B cell (primary cell): ENCODE data around the gene BRPF3. TPM values are rescaled to one million over a fixed set of nuclear protein-coding genes. Genes with fewer than 3 reads are reported as not detected.

Source experiments
- ATAC-seq: fragments of 200-7000 bp; cut with Tn5 transposase; one replicate; pipeline ENCODE4 v1.10.0; 2021; ENCODE audit warnings: low read depth, mild to moderate bottlenecking, moderate number of reproducible peaks, moderate library complexity
- CTCF ChIA-PET: fragments of 350-600 bp; sonication (Branson Sonifier 250); formaldehyde crosslinking; loops from one replicate; lab custom pipeline; 2021; ENCODE audit warnings: antibody characterized with exemption, inconsistent platforms; lab: Charles Lee
- POLR2A ChIA-PET: fragments of 350-600 bp; sonication (Branson Sonifier 250); formaldehyde crosslinking; loops from one replicate; lab custom pipeline; 2021; ENCODE audit warnings: antibody characterized with exemption; lab: Charles Lee
- DNase-seq: peaks from one replicate; pipeline ENCODE4 v3.0.0; 2013
- H2AFZ ChIP-seq: 2 replicates; pipeline ENCODE4 v1.6.1; 2012; ENCODE audit warnings: mild to moderate bottlenecking, low read depth, low read length; ENCODE audit not compliant: insufficient read depth, poor library complexity, severe bottlenecking
- H3K27ac ChIP-seq, 2 donors: 1 replicate in 1 of 2; 2 replicates in 1 of 2; pipeline ENCODE4 v1.5.1; 2012 to 2013; ENCODE audit warnings: low read length in 2 of 2, mild to moderate bottlenecking in 2 of 2, moderate library complexity in 1 of 2
- H3K27me3 ChIP-seq, 4 experiments: fragments of 200-600 bp in 1 of 4; sonication (generic) in 1 of 4; replicated peaks in 1 of 4; 1 replicate in 2 of 4; 2 replicates in 2 of 4; pipeline versions ENCODE4 v1.6.1 to v1.7.0; 2013 to 2016; ENCODE audit warnings: low read length in 3 of 4, mild to moderate bottlenecking in 2 of 4, mixed read lengths in 1 of 4, moderate library complexity in 1 of 4; ENCODE audit not compliant: insufficient read depth in 4 of 4, control insufficient read depth in 3 of 4; ENCODE audit errors: control extremely low read depth in 1 of 4
- H3K36me3 ChIP-seq, 2 experiments: replicated peaks in 1 of 2; 1 replicate in 1 of 2; 2 replicates in 1 of 2; pipeline versions ENCODE4 v1.6.1 to v1.7.1; 2013; ENCODE audit warnings: low read length in 1 of 2; ENCODE audit not compliant: insufficient read depth in 2 of 2, control insufficient read depth in 1 of 2; ENCODE audit errors: control extremely low read depth in 1 of 2, extremely low read depth in 1 of 2
- H3K4me1 ChIP-seq, 2 donors: fragments of 200-600 bp in 1 of 2; sonication (generic) in 1 of 2; 1 replicate in 1 of 2; 2 replicates in 1 of 2; pipeline versions ENCODE4 v1.5.1 to v1.6.1; 2013 to 2017; ENCODE audit warnings: low read length in 2 of 2; ENCODE audit not compliant: control insufficient read depth in 2 of 2, insufficient read depth in 2 of 2
- H3K4me2 ChIP-seq: replicated peaks from 2 replicates; pipeline ENCODE3; 2012; ENCODE audit warnings: mild to moderate bottlenecking, low read depth, low read length; ENCODE audit not compliant: poor library complexity, severe bottlenecking
- H3K4me3 ChIP-seq, 5 experiments: fragments of 200-600 bp in 1 of 5; sonication (generic) in 1 of 5; 1 replicate in 3 of 5; 2 replicates in 2 of 5; pipeline versions ENCODE4 v1.5.1 to v1.7.0; 2011 to 2016; ENCODE audit warnings: low read length in 4 of 5, mild to moderate bottlenecking in 4 of 5, low read depth in 2 of 5, control low read depth in 1 of 5, moderate library complexity in 1 of 5; ENCODE audit not compliant: insufficient read depth in 1 of 5; ENCODE audit errors: control extremely low read depth in 1 of 5, extremely low read depth in 1 of 5
- H3K79me2 ChIP-seq: fragments of 200-600 bp; sonication (generic); one replicate; pipeline ENCODE4 v1.6.0; 2016; ENCODE audit warnings: low read length; ENCODE audit not compliant: control insufficient read depth, insufficient read depth
- H3K9ac ChIP-seq: fragments of 200-600 bp; sonication (generic); 2 replicates; pipeline ENCODE4 v1.6.1; 2017; ENCODE audit warnings: mild to moderate bottlenecking, low read length, moderate library complexity
- H3K9me3 ChIP-seq, 3 donors: one replicate each; pipeline versions ENCODE4 v1.6.1 to v1.7.1; 2013; ENCODE audit warnings: low read length in 2 of 3; ENCODE audit not compliant: control insufficient read depth in 2 of 3, insufficient read depth in 1 of 3; ENCODE audit errors: control extremely low read depth in 1 of 3
- H4K20me1 ChIP-seq: 2 replicates; pipeline ENCODE4 v1.6.0; 2012; ENCODE audit warnings: mild to moderate bottlenecking, low read length; ENCODE audit not compliant: insufficient read depth, control insufficient read depth, poor library complexity, severe bottlenecking
- H3K27ac Mint-ChIP-seq: one replicate; pipeline ENCODE4 v1.8.0; 2021; ENCODE audit warnings: mixed read lengths
- H3K27me3 Mint-ChIP-seq: one replicate; pipeline ENCODE4 v1.8.0; 2021; ENCODE audit warnings: mixed read lengths
- H3K4me1 Mint-ChIP-seq: one replicate; pipeline ENCODE4 v1.8.0; 2021; ENCODE audit warnings: mixed read lengths
- H3K4me3 Mint-ChIP-seq: one replicate; pipeline ENCODE4 v1.8.0; 2021; ENCODE audit warnings: mixed read lengths
- H3K9me3 Mint-ChIP-seq: one replicate; pipeline ENCODE4 v1.8.0; 2022; ENCODE audit warnings: mixed read lengths; ENCODE audit not compliant: insufficient read depth
- CTCF ChIP-seq: fragments of 200-600 bp; IDR thresholded peaks from one replicate; pipeline ENCODE4 v1.8.0; 2022; ENCODE audit warnings: antibody characterized with exemption, mild to moderate bottlenecking
- EZH2 ChIP-seq: IDR thresholded peaks from 2 replicates; pipeline ENCODE4 v1.6.1; 2012; ENCODE audit warnings: borderline replicate concordance, low read depth, mild to moderate bottlenecking, moderate library complexity, low read length; ENCODE audit not compliant: insufficient read depth, poor library complexity, severe bottlenecking
- WGBS: methylation state at CpG from one replicate; pipeline ENCODE4 v1.1.5; 2013; ENCODE audit warnings: missing lambda C conversion rate; ENCODE audit not compliant: insufficient coverage; 5-methylcytosine and 5-hydroxymethylcytosine counted together
- intact Hi-C: fragments of 100-400 bp; cut with micrococcal nuclease; formaldehyde crosslinking; loops from one replicate; pipeline ENCODE4 v1.10.0; 2022
- polyA plus RNA-seq: library from polyadenylated mRNA; depleted of rRNA; stranded (reverse); fragments of >200 nt; gene quantifications from 2 replicates; pipeline ENCODE4 v1.2.3, GENCODE V29; 2012
- total RNA-seq, 2 donors: library from RNA; stranded (reverse); fragments of 120-200 nt in 1 of 2; gene quantifications; 1 replicate in 1 of 2; 2 replicates in 1 of 2; pipeline versions ENCODE4 v1.2.3 to v1.2.4, GENCODE V29; 2013 to 2022

BRPF3 gene
- total and polyA plus RNA-seq, 2 donors (not counting 1 experiment from before 2014, with no cell fraction given), result 17.1 to 29.4 TPM

DNA sequence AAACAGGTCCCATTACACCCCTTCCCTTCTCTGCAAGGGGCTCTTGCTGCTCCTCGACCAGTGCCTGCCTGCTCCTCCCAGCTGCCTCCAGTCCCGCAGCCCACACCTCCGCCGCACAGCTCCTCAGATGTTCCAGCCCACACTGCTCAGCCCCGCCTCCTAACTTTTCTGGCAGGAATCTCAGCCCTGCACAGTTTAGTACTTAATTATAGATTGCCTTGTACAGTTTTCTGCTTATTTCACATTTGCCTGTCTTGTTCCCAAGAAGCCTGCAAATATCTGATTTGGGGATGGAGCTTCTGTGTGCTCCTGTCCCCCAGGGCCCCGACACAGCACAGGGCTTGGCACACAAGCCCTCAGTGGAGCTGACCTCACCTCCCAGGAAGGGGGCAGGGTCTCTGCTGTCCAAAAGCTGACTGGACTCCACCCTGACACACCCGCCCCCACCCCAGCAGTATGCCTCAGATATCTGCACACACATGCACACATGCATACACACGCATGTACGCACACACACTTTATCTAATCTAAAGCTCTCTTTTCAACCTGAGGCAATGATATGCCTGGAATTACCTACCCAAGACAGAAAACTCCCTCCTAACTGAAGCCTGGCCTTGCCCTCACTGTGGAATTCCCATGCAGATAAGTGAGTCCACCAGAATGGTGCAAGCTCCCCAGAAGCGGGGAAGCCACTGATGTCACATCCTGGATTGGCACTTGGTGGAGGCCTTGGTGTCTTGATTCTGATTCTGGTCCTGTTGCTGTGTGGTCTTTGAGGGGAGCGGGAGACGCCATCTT, 72.1 kb downstream of the BRPF3 start:
- Mint-ChIP-seq H3K27ac (no peak overlapping the region), H3K4me3 (no peak overlapping the region), H3K4me1 (no peaks in the 10 kb centered on the region), H3K9me3 (no peaks in the 10 kb centered on the region), H3K27me3 (peaks cover 33% of the 10 kb centered on the region)
- intact Hi-C loops, result no loop called here
- TF ChIP-seq EZH2 (no peak), CTCF (no peak)
- no peak overlapping the region for H3K4me3 ChIP-seq
- peaks cover 0 to 4% (median 2%) of the 10 kb centered on the region in 4 experiments for H3K27me3 ChIP-seq
- DNase-seq (no peak), ATAC-seq (no peak)
- H2AFZ ChIP-seq, result no peak overlapping the region
- no peaks in the 10 kb centered on the region for H3K79me2 ChIP-seq
- 89% methylated on average over 9 of the region's 12 CpGs for WGBS
- no peaks in the 10 kb centered on the region for H3K36me3 ChIP-seq
- ChIA-PET POLR2A (no interaction called here), CTCF (interaction anchor here (0.6 kb wide), 1 partner anchor 1017 kb away, joined by 3 read pairs; no protein-coding TSS in a partner anchor)
- H4K20me1 ChIP-seq, result no peaks in the 10 kb centered on the region
- H3K9ac ChIP-seq, result no peak overlapping the region
- H3K4me2 ChIP-seq, result no peak overlapping the region
- peaks cover 0 to 9% (median 8%) of the 10 kb centered on the region in 3 donors for H3K9me3 ChIP-seq
- no peaks in the 10 kb centered on the region for H3K4me1 ChIP-seq
- H3K27ac ChIP-seq, result no peak overlapping the region
